HepG2 (cell line): ENCODE data around the gene HYAL1. TPM values are rescaled to one million over a fixed set of nuclear protein-coding genes. Genes with fewer than 3 reads are reported as not detected.

ENCODE experiments used
- GTF3A ChIP-seq: sonication (generic); formaldehyde crosslinking; conservative IDR thresholded peaks from 2 replicates; pipeline ENCODE4 v1.4.0; 2020; ENCODE audit warnings: mild to moderate bottlenecking, missing genetic modification reagents
- PAWR ChIP-seq: sonication (generic); formaldehyde crosslinking; IDR thresholded peaks from 2 replicates; pipeline ENCODE4 v1.4.0; 2020; ENCODE audit warnings: missing genetic modification reagents, mild to moderate bottlenecking, borderline replicate concordance
- SMC3 ChIP-seq: IDR thresholded peaks from 2 replicates; pipeline ENCODE4 v1.6.1; 2011; ENCODE audit warnings: low read length, improper control_type of control experiment
- SRF ChIP-seq: IDR thresholded peaks from 2 replicates; pipeline ENCODE4 v1.6.1; 2011; ENCODE audit warnings: mild to moderate bottlenecking, low read depth, low read length, moderate library complexity
- SYNCRIP ChIP-seq: fragments of 200-400 bp; formaldehyde crosslinking; IDR thresholded peaks from 2 replicates; pipeline ENCODE4 v1.6.1; 2018; ENCODE audit warnings: mild to moderate bottlenecking, low read depth, low read length; ENCODE audit not compliant: insufficient read depth
- TBL1XR1 ChIP-seq: fragments of 150-350 bp; IDR thresholded peaks from 2 replicates; pipeline ENCODE4 v1.6.1; 2014; ENCODE audit warnings: borderline replicate concordance, low read length; ENCODE audit not compliant: partially characterized antibody
- ZBTB7A ChIP-seq: sonication (generic); formaldehyde crosslinking; IDR thresholded peaks from 2 replicates; pipeline ENCODE4 v1.8.0; 2022; ENCODE audit warnings: mild to moderate bottlenecking, missing genetic modification reagents
- ZNF251 ChIP-seq: sonication (generic); formaldehyde crosslinking; IDR thresholded peaks from 2 replicates; pipeline ENCODE4 v1.9.0; 2021; ENCODE audit warnings: mild to moderate bottlenecking, missing genetic modification reagents
- ZNF382 ChIP-seq: sonication (generic); formaldehyde crosslinking; IDR thresholded peaks from 2 replicates; pipeline ENCODE4 v1.5.0; 2020; ENCODE audit warnings: missing genetic modification reagents, mild to moderate bottlenecking, borderline replicate concordance
- ZNF430 ChIP-seq: sonication (generic); formaldehyde crosslinking; IDR thresholded peaks from 2 replicates; pipeline ENCODE4 v1.9.0; 2021; ENCODE audit warnings: mild to moderate bottlenecking, missing genetic modification reagents
- ZNF496 ChIP-seq: sonication (generic); formaldehyde crosslinking; IDR thresholded peaks from 2 replicates; pipeline ENCODE4 v1.8.1; 2023; ENCODE audit warnings: mild to moderate bottlenecking, moderate library complexity, missing genetic modification reagents; ENCODE audit not compliant: insufficient replicate concordance
- ZNF878 ChIP-seq: sonication (generic); formaldehyde crosslinking; IDR thresholded peaks from 2 replicates; pipeline ENCODE4 v1.8.1; 2023; ENCODE audit warnings: mild to moderate bottlenecking, missing genetic modification reagents, moderate library complexity
- ZNF879 ChIP-seq: sonication (generic); formaldehyde crosslinking; IDR thresholded peaks from 2 replicates; pipeline ENCODE4 v1.8.1; 2023; ENCODE audit warnings: missing genetic modification reagents
- polyA plus RNA-seq, 8 experiments: library from polyadenylated mRNA; depleted of rRNA in 3 of 8; stranded (reverse) in 7 of 8; unstranded in 1 of 8; fragments of >200 nt; fragmentation: Illumina TruSeq in 4 of 8; extraction: Trizol in 4 of 8; gene quantifications; 2 replicates each; pipeline versions ENCODE4 v1.2.1 to v1.2.3, GENCODE V29; 2011 to 2016; ENCODE audit warnings: low read depth in 4 of 8, missing spikeins in 1 of 8, mixed read lengths in 1 of 8; ENCODE audit not compliant: insufficient read depth in 1 of 8
- total RNA-seq, 5 experiments: library from RNA; depleted of rRNA; stranded (reverse); fragments of >200 nt; fragmentation: Illumina TruSeq; extraction: Trizol; gene quantifications; 2 replicates each; pipeline ENCODE4 v1.2.3, GENCODE V29; 2016; ENCODE audit warnings: low read depth in 1 of 5
- TF ChIP-seq, protein P1 (sequence below): IDR thresholded peaks from 2 replicates; pipeline ENCODE4 v1.6.1; 2016; ENCODE audit warnings: mild to moderate bottlenecking
- TF ChIP-seq, protein P2 (sequence below): sonication (generic); formaldehyde crosslinking; IDR thresholded peaks from 2 replicates; pipeline ENCODE4 v1.4.0; 2020; ENCODE audit warnings: mild to moderate bottlenecking, missing genetic modification reagents
- TF ChIP-seq, protein P3 (sequence below): sonication (generic); formaldehyde crosslinking; IDR thresholded peaks from 2 replicates; pipeline ENCODE4 v1.4.0; 2020; ENCODE audit warnings: missing genetic modification reagents, borderline replicate concordance
- TF ChIP-seq, protein P4 (sequence below): sonication (generic); formaldehyde crosslinking; IDR thresholded peaks from 2 replicates; pipeline ENCODE4 v1.4.0; 2020; ENCODE audit warnings: missing genetic modification reagents, borderline replicate concordance
- TF ChIP-seq, protein P5 (sequence below): fragments of 450-650 bp; IDR thresholded peaks from 2 replicates; pipeline ENCODE4 v1.6.1; 2017

HYAL1 gene
- total and polyA plus RNA-seq, 2 of the 13 experiments (the other 11 are each of a cell fraction or from before 2014, with no cell fraction given), result 76.5 to 193 TPM

DNA sequence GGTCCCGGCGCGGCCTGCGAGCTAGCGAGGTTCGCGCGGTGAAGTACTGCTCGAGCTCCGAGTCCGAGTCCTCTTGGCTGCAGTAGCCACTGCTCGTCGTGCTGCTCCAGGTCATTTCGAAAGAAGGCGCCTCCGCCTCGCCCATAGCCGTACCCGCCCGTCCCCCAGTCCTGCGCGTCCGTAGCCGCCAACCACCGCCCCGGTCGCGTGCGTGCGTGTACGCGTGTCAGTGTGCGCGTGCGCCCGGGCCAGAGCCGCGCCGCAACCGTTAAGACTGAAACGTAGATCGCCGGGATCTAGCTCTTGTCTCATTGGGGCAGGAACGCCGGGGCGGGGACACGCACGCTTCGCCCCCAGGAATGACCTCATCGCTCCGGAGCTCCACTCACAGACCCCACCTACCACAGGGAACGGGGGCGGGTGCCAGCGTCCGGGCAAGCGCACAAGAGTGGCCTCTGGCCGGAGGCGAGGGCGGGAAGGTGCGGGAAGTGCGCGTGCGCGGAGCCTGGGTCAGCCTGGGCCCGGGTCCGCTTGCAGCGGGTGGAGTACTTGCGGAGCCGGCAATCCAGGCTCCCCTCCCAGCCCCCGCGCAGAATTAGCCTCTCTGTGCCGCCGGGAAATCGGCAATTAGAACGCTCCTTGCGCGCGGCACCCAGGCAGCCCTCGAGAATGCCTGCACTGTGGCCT, 33.9 kb upstream of the HYAL1 start (continued):
- TF ChIP-seq, protein P1, sequence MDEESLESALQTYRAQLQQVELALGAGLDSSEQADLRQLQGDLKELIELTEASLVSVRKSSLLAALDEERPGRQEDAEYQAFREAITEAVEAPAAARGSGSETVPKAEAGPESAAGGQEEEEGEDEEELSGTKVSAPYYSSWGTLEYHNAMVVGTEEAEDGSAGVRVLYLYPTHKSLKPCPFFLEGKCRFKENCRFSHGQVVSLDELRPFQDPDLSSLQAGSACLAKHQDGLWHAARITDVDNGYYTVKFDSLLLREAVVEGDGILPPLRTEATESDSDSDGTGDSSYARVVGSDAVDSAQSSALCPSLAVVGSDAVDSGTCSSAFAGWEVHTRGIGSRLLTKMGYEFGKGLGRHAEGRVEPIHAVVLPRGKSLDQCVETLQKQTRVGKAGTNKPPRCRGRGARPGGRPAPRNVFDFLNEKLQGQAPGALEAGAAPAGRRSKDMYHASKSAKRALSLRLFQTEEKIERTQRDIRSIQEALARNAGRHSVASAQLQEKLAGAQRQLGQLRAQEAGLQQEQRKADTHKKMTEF, result peak; percentile 84
- TF ChIP-seq ZNF251, result no peak
- TF ChIP-seq, protein P2, sequence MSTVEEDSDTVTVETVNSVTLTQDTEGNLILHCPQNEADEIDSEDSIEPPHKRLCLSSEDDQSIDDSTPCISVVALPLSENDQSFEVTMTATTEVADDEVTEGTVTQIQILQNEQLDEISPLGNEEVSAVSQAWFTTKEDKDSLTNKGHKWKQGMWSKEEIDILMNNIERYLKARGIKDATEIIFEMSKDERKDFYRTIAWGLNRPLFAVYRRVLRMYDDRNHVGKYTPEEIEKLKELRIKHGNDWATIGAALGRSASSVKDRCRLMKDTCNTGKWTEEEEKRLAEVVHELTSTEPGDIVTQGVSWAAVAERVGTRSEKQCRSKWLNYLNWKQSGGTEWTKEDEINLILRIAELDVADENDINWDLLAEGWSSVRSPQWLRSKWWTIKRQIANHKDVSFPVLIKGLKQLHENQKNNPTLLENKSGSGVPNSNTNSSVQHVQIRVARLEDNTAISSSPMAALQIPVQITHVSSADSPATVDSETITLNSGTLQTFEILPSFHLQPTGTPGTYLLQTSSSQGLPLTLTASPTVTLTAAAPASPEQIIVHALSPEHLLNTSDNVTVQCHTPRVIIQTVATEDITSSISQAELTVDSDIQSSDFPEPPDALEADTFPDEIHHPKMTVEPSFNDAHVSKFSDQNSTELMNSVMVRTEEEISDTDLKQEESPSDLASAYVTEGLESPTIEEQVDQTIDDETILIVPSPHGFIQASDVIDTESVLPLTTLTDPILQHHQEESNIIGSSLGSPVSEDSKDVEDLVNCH (CRISPR knock-in tag), result no peak
- no peak for TF ChIP-seq ZNF496 (CRISPR knock-in tag)
- no peak for TF ChIP-seq ZBTB7A (CRISPR knock-in tag)
- TF ChIP-seq, protein P3, sequence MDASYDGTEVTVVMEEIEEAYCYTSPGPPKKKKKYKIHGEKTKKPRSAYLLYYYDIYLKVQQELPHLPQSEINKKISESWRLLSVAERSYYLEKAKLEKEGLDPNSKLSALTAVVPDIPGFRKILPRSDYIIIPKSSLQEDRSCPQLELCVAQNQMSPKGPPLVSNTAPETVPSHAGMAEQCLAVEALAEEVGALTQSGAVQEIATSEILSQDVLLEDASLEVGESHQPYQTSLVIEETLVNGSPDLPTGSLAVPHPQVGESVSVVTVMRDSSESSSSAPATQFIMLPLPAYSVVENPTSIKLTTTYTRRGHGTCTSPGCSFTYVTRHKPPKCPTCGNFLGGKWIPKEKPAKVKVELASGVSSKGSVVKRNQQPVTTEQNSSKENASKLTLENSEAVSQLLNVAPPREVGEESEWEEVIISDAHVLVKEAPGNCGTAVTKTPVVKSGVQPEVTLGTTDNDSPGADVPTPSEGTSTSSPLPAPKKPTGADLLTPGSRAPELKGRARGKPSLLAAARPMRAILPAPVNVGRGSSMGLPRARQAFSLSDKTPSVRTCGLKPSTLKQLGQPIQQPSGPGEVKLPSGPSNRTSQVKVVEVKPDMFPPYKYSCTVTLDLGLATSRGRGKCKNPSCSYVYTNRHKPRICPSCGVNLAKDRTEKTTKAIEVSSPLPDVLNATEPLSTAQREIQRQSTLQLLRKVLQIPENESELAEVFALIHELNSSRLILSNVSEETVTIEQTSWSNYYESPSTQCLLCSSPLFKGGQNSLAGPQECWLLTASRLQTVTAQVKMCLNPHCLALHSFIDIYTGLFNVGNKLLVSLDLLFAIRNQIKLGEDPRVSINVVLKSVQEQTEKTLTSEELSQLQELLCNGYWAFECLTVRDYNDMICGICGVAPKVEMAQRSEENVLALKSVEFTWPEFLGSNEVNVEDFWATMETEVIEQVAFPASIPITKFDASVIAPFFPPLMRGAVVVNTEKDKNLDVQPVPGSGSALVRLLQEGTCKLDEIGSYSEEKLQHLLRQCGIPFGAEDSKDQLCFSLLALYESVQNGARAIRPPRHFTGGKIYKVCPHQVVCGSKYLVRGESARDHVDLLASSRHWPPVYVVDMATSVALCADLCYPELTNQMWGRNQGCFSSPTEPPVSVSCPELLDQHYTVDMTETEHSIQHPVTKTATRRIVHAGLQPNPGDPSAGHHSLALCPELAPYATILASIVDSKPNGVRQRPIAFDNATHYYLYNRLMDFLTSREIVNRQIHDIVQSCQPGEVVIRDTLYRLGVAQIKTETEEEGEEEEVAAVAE (CRISPR knock-in tag), result peak; percentile 46; the same call in 1 of the 2 replicates
- peak; percentile 90; the same call in 1 of the 2 replicates for TF ChIP-seq GTF3A (CRISPR knock-in tag)
- TF ChIP-seq, protein P4, sequence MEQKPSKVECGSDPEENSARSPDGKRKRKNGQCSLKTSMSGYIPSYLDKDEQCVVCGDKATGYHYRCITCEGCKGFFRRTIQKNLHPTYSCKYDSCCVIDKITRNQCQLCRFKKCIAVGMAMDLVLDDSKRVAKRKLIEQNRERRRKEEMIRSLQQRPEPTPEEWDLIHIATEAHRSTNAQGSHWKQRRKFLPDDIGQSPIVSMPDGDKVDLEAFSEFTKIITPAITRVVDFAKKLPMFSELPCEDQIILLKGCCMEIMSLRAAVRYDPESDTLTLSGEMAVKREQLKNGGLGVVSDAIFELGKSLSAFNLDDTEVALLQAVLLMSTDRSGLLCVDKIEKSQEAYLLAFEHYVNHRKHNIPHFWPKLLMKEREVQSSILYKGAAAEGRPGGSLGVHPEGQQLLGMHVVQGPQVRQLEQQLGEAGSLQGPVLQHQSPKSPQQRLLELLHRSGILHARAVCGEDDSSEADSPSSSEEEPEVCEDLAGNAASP (CRISPR knock-in tag), result no peak
- no peak for TF ChIP-seq SMC3
- TF ChIP-seq SRF, result no peak
- peak; percentile 36 for TF ChIP-seq TBL1XR1
- TF ChIP-seq, protein P5, sequence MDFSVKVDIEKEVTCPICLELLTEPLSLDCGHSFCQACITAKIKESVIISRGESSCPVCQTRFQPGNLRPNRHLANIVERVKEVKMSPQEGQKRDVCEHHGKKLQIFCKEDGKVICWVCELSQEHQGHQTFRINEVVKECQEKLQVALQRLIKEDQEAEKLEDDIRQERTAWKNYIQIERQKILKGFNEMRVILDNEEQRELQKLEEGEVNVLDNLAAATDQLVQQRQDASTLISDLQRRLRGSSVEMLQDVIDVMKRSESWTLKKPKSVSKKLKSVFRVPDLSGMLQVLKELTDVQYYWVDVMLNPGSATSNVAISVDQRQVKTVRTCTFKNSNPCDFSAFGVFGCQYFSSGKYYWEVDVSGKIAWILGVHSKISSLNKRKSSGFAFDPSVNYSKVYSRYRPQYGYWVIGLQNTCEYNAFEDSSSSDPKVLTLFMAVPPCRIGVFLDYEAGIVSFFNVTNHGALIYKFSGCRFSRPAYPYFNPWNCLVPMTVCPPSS, result no peak
- TF ChIP-seq ZNF382 (CRISPR knock-in tag), result no peak
- TF ChIP-seq ZNF878 (CRISPR knock-in tag), result 0 out of 2 replicates have a peak, but pooled peaks have one; percentile 1
- no peak for TF ChIP-seq ZNF879 (CRISPR knock-in tag)
- no peak for TF ChIP-seq PAWR (CRISPR knock-in tag)
- TF ChIP-seq ZNF430 (CRISPR knock-in tag), result peak; percentile 98
- TF ChIP-seq SYNCRIP, result no peak
